Measurements from ENCODE around the gene PHF12. TPM values are rescaled to one million over a fixed set of nuclear protein-coding genes. Genes with fewer than 3 reads are reported as not detected.

The PHF12 gene
- total and polyA plus RNA-seq, 2 experiments from 2014 or later: 19.7 to 41.0 TPM

GRCh38 chr17:28993645-28994426 is 42.5 kb upstream of the PHF12 start:
- H3K79me2 ChIP-seq (replicated peaks; ENCODE audit: insufficient read depth): no peaks in the 10 kb centered on the region
- ATAC-seq (no peak), DNase-seq (ENCODE audit: low spot score) (no peak)
- no peak for TF ChIP-seq POLR2AphosphoS5 (IDR thresholded peaks at IDR 0.05; ENCODE audit: low read depth)
- no peak for TF ChIP-seq EZH2phosphoT487 (IDR thresholded peaks at IDR 0.05; ENCODE audit: unreplicated experiment)
- TF ChIP-seq ZNF114 (CRISPR knock-in tag; IDR thresholded peaks at IDR 0.05): no peak
- TF ChIP-seq JUNB (IDR thresholded peaks at IDR 0.05; ENCODE audit: unreplicated experiment): no peak
- TF ChIP-seq EZH2 (IDR thresholded peaks at IDR 0.05; ENCODE audit: low read depth, unreplicated experiment): no peak
- TF ChIP-seq CREB1 (CRISPR knock-in tag; IDR thresholded peaks at IDR 0.05; ENCODE audit: low read depth): no peak
- no peak for TF ChIP-seq ZNF331 (CRISPR knock-in tag; IDR thresholded peaks at IDR 0.05; ENCODE audit: low read depth)
- TF ChIP-seq STAT1 (IDR thresholded peaks at IDR 0.05; ENCODE audit: unreplicated experiment): no peak
- TF ChIP-seq, protein P1, sequence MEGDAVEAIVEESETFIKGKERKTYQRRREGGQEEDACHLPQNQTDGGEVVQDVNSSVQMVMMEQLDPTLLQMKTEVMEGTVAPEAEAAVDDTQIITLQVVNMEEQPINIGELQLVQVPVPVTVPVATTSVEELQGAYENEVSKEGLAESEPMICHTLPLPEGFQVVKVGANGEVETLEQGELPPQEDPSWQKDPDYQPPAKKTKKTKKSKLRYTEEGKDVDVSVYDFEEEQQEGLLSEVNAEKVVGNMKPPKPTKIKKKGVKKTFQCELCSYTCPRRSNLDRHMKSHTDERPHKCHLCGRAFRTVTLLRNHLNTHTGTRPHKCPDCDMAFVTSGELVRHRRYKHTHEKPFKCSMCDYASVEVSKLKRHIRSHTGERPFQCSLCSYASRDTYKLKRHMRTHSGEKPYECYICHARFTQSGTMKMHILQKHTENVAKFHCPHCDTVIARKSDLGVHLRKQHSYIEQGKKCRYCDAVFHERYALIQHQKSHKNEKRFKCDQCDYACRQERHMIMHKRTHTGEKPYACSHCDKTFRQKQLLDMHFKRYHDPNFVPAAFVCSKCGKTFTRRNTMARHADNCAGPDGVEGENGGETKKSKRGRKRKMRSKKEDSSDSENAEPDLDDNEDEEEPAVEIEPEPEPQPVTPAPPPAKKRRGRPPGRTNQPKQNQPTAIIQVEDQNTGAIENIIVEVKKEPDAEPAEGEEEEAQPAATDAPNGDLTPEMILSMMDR (conservative IDR thresholded peaks at IDR 0.05; ENCODE audit: low read depth in 2 of 2): no peak
- no peak for TF ChIP-seq NANOG (IDR thresholded peaks at IDR 0.05; ENCODE audit: borderline replicate concordance)
- TF ChIP-seq ETS1 (IDR thresholded peaks at IDR 0.05): no peak
- TF ChIP-seq, protein P2, sequence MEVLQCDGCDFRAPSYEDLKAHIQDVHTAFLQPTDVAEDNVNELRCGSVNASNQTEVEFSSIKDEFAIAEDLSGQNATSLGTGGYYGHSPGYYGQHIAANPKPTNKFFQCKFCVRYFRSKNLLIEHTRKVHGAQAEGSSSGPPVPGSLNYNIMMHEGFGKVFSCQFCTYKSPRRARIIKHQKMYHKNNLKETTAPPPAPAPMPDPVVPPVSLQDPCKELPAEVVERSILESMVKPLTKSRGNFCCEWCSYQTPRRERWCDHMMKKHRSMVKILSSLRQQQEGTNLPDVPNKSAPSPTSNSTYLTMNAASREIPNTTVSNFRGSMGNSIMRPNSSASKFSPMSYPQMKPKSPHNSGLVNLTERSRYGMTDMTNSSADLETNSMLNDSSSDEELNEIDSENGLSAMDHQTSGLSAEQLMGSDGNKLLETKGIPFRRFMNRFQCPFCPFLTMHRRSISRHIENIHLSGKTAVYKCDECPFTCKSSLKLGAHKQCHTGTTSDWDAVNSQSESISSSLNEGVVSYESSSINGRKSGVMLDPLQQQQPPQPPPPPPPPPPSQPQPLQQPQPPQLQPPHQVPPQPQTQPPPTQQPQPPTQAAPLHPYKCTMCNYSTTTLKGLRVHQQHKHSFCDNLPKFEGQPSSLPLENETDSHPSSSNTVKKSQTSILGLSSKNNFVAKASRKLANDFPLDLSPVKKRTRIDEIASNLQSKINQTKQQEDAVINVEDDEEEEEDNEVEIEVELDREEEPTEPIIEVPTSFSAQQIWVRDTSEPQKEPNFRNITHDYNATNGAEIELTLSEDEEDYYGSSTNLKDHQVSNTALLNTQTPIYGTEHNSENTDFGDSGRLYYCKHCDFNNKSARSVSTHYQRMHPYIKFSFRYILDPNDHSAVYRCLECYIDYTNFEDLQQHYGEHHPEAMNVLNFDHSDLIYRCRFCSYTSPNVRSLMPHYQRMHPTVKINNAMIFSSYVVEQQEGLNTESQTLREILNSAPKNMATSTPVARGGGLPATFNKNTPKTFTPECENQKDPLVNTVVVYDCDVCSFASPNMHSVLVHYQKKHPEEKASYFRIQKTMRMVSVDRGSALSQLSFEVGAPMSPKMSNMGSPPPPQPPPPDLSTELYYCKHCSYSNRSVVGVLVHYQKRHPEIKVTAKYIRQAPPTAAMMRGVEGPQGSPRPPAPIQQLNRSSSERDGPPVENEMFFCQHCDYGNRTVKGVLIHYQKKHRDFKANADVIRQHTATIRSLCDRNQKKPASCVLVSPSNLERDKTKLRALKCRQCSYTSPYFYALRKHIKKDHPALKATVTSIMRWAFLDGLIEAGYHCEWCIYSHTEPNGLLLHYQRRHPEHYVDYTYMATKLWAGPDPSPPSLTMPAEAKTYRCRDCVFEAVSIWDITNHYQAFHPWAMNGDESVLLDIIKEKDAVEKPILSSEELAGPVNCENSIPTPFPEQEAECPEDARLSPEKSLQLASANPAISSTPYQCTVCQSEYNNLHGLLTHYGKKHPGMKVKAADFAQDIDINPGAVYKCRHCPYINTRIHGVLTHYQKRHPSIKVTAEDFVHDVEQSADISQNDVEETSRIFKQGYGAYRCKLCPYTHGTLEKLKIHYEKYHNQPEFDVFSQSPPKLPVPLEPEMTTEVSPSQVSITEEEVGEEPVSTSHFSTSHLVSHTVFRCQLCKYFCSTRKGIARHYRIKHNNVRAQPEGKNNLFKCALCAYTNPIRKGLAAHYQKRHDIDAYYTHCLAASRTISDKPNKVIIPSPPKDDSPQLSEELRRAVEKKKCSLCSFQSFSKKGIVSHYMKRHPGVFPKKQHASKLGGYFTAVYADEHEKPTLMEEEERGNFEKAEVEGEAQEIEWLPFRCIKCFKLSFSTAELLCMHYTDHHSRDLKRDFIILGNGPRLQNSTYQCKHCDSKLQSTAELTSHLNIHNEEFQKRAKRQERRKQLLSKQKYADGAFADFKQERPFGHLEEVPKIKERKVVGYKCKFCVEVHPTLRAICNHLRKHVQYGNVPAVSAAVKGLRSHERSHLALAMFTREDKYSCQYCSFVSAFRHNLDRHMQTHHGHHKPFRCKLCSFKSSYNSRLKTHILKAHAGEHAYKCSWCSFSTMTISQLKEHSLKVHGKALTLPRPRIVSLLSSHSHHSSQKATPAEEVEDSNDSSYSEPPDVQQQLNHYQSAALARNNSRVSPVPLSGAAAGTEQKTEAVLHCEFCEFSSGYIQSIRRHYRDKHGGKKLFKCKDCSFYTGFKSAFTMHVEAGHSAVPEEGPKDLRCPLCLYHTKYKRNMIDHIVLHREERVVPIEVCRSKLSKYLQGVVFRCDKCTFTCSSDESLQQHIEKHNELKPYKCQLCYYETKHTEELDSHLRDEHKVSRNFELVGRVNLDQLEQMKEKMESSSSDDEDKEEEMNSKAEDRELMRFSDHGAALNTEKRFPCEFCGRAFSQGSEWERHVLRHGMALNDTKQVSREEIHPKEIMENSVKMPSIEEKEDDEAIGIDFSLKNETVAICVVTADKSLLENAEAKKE (CRISPR knock-in tag; IDR thresholded peaks at IDR 0.05): no peak
- TF ChIP-seq, protein P3, sequence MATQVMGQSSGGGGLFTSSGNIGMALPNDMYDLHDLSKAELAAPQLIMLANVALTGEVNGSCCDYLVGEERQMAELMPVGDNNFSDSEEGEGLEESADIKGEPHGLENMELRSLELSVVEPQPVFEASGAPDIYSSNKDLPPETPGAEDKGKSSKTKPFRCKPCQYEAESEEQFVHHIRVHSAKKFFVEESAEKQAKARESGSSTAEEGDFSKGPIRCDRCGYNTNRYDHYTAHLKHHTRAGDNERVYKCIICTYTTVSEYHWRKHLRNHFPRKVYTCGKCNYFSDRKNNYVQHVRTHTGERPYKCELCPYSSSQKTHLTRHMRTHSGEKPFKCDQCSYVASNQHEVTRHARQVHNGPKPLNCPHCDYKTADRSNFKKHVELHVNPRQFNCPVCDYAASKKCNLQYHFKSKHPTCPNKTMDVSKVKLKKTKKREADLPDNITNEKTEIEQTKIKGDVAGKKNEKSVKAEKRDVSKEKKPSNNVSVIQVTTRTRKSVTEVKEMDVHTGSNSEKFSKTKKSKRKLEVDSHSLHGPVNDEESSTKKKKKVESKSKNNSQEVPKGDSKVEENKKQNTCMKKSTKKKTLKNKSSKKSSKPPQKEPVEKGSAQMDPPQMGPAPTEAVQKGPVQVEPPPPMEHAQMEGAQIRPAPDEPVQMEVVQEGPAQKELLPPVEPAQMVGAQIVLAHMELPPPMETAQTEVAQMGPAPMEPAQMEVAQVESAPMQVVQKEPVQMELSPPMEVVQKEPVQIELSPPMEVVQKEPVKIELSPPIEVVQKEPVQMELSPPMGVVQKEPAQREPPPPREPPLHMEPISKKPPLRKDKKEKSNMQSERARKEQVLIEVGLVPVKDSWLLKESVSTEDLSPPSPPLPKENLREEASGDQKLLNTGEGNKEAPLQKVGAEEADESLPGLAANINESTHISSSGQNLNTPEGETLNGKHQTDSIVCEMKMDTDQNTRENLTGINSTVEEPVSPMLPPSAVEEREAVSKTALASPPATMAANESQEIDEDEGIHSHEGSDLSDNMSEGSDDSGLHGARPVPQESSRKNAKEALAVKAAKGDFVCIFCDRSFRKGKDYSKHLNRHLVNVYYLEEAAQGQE (IDR thresholded peaks at IDR 0.05; ENCODE audit: unreplicated experiment): no peak
- H3K4me1 ChIP-seq (ENCODE audit: insufficient read depth): peaks cover 6% of the 10 kb centered on the region; the same call in 1 of the 2 replicates
- H3K27me3 ChIP-seq (ENCODE audit: insufficient read depth): no peaks in the 10 kb centered on the region
- H3K4me3 ChIP-seq: no peak overlapping the region
- H3K4me2 ChIP-seq: no peak overlapping the region
- H3K9me2 ChIP-seq (ENCODE audit: insufficient read depth): no peaks in the 10 kb centered on the region
- no peak overlapping the region for H2AFZ ChIP-seq
- Mint-ChIP-seq H3K9me3 (0 out of 3 replicates have a peak, but pooled peaks cover 2% of the 10 kb centered on the region), H3K27ac (no peak overlapping the region), H3K36me3 (ENCODE audit: low read depth) (no peaks in the 10 kb centered on the region), H3K4me3 (no peak overlapping the region), H3K27me3 (ENCODE audit: insufficient read depth, low read depth, poor library complexity) (peaks cover 32% of the 10 kb centered on the region), H3K4me1 (peaks cover 26% of the 10 kb centered on the region)
- H3K27ac ChIP-seq (ENCODE audit: low read depth): no peak overlapping the region
- H4K20me1 ChIP-seq (replicated peaks; ENCODE audit: insufficient read depth): no peaks in the 10 kb centered on the region
- H3K36me3 ChIP-seq (ENCODE audit: insufficient read depth): no peaks in the 10 kb centered on the region
- H3F3A ChIP-seq (replicated peaks; ENCODE audit: low read depth): no peaks in the 10 kb centered on the region

Data from GM23338 (cell line).